NCI-H2081 treated with DMSO at 0.1 percent for 48 hours (cell line): Measurements from ENCODE around the gene FBXO46.
"Not testable (repeated sequence)": the region's sequence is repeated elsewhere in the genome, so short reads cannot be mapped to it uniquely, and the experiment has no call there.

Experiments used
- DNase-seq: peaks from one replicate; lab custom pipeline; 2025; lab: John Stamatoyannopoulos, UW

The FBXO46 gene

DNA sequence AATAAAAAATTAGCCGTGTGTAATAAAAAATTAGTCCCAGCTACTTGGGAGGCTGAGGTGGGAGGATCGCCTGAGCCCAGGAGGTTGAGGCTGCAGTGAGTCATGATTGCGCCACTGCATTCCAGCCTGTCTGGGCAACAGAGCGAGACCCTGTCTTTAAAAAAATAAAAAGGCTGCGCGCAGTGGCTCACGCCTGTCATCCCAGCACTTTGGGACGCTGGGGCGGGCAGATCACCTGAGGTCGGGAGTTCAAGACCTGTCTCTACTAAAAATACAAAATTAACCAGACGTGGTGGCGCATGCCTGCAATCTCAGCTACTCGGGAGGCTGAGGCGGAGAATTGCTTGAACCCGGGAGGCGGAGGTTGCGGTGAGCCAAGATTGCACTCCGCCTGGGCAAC lies 2.0 kb downstream of the FBXO46 start:
- DNase-seq = not testable (repeated sequence)

DNA sequence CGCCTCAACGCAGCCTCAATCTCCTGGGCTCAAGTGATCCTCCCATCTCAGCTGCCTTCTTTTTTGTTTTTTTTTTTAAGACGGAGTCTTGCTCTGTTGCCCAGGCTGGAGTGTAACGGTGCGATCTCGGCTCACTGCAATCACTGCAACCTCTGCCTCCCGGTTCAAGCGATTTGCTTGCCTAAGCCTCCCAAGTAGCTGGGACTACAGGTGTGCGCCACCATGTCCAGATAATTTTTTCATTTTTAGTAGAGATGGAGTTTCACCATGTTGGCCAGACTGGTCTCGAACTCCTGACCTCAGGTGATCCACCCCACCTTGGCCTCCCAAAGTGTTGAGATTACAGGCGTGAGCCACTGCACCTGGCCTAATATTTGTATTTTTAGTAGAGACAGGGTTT lies 10.6 kb downstream of the FBXO46 start:
- DNase-seq = not testable (repeated sequence)

DNA sequence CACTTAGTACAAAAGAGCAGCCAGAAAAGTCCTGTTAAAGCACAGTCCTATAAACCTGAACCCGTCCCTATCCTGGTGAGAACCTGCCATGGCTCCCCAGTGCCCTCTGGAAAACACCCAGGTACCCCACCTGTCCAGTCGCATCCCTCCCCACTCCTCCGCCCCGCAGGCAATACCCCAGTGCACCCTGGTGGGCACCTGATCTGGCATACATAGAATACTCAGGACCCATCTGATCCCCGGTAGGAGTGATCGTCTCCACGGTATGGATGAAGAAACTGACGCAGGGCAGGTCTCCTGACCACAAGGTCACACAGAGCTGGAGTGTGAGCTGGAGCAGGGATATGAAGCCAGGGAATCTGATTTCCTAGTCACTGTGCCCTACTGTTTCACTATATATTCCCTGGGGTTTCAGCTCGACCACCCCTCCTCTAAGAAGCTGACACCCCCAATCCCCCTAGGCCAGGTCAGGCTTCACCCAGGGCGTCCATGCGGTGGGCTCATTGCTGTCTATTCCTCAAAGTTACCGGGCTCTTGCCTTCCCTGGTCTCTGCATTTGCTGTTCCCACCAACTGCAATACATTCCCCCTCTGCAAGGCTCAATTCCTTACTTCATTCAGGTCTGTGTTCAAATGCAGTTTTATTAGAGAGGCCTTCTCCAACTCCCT lies 12.6 kb downstream of the FBXO46 start:
- DNase-seq = no peak

DNA sequence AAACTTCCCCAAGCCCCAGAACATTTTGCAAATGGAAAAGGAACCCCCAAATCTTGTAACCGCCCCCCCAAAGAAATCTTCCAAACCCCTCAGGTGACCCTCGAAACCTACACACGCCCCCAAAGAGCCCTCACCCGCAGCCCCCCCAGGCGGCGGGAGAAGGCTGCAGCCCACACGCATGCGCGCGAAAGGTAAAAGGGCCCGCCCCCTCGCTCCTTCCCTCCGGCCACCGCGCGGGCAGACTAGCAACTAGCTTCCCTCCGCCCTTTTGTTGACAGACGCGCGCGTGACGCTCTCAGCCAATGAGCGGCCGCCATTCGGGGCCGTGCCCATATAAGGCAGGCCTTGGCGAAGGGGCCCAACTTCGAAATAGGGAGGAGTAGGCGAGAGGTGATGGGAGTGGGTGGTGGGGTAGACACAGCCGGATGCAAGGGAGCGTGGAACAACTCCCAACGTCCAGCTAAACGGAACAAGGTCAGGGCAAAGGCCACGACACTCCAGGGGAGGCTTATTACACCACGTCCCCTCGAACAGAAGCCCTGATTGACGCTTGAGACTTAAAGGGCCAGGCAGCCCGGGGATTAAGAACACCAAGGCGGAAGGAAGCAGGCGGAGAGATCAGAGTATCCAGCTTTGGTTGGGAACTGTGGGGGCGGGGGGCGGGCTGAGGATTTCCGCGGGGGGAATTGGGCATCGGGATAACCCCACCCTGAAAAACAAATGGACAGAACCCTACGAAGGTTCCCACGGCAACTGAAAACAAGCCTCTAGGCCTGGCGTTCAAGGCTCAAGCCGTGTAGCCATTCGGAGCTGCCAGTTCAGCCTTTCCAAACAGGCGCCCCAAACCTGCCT lies 13.3 kb downstream of the FBXO46 start:
- DNase-seq = peak; percentile 92

DNA sequence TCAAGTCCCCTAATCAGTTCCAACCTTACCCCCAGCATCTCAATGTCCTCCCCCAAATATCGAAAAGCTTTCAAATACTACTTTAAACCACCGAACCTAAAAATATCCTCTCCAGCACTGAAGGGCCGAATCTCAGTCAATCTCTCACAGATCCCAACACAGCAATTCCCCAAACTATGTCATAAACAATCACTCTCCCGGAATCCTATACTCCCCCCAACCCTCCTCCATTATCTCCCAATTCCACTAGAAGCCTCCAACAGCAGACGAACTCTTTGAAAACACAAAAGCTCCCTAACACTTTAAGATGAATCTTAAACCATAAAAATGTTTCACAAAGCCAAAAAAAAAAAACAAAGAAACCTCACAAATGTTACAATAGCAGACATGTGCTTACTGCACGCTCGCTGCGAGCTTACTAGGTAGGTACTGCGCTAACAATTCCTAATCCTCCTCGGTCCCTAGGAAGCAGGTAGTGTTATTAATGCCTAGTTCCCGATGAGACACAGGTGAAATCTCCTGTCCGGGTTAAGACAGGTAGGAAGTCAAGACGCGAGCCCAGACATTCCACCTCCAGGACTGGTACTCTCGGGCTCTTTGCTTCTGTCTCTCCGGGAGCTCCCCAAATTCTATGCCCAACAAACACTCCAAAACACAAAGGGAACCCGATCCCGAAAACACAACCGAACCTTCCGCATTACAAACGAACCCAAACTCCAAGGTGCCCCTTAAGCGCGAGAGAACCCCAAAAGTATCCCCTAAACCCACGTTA lies 14.2 kb downstream of the FBXO46 start:
- DNase-seq = no peak

DNA sequence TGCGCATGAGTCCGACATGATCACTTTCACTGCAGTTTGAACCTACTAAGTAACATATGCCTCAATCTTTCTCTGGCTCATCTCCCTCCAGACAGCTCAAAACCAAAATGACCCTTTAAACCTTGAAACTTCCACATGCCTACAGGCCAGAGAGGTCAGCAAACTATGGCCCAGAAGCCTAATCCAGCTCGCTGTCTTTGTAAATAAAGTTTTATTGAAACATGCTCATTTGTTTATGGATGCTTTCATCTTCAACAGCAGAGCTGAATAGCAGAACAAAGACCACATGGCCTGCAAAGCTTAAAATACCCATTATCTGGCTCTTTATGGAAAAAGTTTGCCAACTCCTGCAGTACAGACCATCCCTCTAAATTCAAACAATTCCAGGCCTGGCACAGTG lies 15.6 kb downstream of the FBXO46 start:
- no peak for DNase-seq

DNA sequence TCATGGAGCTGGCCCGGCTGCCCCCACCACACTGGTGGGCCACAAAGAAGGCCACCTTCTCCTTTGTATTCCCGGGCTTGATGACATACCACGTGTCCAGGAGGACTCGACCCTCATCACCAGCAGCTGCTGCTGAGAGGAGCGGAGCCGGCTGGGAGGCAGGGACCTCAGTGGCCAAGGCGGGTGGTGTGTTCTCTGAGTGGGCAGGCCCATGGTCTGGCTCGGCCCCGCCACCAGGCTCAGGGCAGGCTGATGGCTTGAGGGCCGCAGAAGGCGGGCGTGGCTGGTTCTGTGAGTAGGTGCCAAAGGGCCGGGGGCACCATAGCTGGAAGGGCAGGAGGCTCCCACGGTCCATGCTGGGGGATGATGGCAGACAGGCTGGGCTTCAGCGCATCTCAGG lies 17.6 kb downstream of the FBXO46 start:
- DNase-seq = no peak

DNA sequence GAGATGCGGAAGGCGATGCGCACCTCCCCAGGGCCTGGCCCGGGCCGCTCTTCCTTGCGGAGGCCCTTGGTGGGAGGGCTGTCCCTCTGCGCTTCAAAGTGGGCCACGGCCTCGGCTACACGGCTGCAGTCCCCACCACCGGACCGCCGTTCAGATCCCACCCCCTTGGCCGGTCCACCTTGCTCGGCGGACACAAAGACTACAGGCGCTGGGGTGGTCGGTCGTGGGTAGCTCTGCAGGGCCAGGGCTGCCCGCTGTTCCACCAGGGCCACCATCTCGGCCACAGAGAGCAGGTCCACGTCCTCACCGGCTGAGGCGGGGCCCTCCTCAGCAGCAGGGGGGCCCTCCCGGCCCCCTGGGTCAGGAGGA lies 18.0 kb downstream of the FBXO46 start:
- DNase-seq = no peak

DNA sequence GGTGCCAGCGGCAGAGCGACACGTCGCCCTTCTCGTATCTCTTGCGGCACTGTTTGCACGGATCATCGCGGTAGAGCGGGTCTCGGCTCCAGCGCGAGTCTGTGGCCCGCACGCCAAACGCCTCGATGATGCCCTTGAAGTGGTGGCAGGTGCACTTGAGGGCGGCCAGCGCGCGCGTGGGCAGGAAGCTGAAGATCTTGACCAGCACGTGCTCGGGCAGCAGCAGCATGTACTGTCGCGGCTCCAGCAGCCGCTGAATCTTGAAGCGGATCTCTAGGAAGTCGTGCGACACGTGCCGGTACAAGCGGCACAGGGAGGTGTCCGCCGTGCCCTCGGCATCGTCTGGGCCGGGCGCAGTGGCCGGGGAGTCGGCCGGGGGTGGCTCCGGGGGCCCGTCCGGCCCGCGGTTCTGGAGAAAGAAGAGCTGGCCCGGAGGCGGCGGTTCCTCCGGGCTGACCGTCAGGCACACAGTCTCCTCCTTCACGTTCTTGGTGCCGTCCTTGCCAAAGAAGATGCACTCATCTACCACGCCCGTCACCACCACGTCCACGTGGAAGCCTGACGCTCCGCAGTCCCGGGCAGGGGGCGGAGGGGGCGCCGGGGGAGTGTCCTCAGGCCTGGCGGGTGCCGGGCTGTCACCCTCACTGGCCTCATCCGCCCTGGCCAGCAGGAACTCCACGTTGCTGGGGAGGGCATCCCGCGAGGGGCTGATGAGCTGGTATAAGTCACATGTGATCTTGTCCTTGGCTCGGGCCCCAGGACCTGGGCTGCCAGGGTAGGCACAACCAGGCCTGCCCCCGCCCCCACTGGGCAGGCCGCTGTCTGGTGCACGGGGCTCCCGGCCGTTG lies 18.6 kb downstream of the FBXO46 start:
- DNase-seq = no peak

DNA sequence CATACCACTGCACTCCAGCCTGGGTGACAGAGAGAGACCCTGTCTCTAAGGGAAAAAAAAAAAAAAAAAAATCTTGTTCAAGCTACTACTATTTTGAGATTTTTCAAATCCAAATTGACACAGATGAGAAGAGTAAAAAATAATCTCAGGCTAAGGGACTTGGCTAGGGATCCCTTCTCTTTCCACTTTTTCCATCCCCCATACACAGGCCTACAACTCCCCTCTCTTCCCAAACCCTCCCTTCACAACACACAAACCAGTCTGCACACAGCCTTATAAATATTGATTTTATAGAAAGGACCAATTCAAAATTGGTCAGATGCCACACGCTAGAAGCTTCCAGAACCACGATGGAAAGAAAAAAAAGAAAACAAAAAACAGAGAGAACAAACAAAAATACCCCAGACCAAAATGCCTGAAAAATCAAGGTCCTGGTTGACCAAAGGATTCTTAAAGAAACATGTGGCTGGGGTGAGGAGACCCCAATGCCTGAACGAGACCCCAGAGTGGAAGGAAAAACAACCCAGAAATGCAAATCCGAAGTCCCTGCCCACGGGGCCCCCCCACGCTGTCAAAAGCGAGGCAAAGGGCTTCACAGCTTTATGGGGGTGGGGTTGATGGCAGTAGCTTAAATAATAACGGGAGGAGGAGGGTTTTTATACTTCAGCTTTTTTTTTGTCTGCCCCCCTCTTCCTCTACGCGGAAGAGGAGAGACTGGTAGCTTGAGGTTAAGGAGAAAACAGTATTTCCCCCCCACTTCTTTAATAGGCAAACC lies 20.2 kb downstream of the FBXO46 start:
- no peak for DNase-seq

DNA sequence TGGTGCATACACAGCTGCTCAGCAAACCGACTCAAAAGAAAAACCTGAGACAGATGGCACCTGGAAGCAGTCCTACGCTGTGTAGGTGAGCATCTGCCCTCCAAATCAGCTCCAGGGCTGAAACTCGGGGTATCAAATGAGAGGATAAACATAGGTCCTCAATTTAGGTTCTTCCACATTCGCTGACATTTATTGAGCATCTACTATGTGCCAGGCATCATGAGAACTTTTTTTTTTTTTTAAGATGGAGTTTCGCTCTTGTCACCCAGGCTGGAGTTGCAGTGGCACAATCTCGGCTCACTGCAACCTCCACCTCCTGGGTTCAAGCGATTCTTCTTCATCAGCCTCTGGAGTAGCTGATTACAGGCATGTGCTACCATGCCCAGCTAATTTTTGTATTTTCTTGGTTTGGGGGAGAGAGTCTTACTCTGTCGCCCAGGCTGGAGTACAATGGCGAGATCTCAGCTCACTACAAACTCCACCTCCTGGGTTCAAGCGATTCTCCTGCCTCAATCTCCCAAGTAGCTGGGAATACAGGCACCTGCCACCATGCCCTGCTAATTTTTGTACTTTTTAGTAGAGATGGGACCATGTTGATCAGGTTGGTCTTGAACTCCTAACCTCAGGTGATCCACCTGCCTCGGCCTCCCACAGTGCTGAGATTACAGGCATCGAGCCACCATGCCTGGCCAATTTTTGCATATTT lies 24.8 kb downstream of the FBXO46 start:
- DNase-seq = no peak

DNA sequence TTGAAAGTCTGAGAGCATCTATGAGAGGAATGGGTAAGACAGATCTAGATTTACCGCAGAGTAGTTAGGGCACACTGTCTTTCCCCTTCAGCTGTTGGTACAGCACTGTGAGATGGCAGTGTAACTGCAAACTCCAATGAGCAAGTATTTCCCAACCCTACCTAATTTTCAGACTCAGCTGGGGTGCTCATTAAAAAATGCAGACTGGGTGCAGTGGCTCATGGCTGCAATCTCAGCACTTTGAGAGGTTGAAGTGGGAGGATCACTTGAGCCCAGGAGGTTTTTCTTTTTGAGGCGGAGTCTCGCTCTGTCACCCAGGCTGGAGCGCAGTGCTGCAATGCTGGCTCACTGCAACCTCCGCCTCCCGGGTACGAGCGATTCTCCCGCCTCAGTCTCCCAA lies 25.6 kb downstream of the FBXO46 start:
- no peak for DNase-seq

DNA sequence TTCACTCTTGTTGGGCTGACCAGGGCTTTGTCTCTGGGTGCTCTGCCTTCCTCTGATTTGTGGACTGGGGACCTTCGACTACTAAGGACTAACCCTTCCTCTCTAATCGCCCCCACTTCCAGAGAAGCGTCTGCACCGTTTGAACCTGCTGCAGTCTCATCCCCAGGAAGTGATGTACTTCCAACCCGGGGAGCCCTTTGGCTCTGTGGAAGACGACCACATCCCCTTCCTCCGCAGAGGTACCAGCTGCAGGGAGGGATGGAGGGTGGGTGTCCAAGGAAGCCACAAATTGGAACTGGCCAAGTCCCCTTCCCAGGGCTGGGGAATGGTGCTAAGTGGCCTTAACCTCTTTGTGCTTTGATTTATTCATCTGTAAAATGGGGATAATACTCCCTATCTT lies 29.0 kb downstream of the FBXO46 start:
- no peak for DNase-seq

DNA sequence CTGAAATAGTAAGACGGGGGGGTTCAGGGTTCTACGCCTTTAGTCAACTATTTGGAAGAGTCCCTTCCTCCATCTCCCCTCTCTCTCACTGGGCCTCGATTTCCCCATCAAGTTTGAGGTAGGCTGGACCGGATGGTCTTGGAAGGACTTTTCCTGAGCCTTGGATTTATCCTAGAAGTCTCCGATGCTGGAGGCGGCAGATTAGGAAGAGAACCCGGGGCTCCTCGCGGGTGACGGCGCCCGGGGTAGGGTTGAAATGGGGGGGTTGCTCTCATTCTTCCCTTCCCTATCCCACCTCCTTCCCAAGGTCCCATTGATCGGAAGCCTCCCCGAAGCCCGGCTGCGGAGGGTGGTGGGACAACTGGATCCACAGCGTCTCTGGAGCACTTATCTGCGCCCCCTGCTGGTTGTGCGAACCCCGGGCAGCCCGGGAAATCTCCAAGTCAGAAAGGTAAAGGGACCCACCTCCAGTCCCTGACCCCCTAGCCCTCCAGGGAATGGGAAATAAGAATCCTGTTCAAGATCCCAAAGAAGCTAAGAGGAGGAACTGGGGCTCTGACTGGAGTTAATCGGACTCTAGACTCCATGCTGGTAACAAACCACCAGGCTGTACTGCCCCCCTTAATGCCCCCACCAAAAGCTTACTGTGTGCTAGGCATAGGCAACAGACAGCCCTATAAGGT lies 37.4 kb downstream of the FBXO46 start:
- no peak for DNase-seq

DNA sequence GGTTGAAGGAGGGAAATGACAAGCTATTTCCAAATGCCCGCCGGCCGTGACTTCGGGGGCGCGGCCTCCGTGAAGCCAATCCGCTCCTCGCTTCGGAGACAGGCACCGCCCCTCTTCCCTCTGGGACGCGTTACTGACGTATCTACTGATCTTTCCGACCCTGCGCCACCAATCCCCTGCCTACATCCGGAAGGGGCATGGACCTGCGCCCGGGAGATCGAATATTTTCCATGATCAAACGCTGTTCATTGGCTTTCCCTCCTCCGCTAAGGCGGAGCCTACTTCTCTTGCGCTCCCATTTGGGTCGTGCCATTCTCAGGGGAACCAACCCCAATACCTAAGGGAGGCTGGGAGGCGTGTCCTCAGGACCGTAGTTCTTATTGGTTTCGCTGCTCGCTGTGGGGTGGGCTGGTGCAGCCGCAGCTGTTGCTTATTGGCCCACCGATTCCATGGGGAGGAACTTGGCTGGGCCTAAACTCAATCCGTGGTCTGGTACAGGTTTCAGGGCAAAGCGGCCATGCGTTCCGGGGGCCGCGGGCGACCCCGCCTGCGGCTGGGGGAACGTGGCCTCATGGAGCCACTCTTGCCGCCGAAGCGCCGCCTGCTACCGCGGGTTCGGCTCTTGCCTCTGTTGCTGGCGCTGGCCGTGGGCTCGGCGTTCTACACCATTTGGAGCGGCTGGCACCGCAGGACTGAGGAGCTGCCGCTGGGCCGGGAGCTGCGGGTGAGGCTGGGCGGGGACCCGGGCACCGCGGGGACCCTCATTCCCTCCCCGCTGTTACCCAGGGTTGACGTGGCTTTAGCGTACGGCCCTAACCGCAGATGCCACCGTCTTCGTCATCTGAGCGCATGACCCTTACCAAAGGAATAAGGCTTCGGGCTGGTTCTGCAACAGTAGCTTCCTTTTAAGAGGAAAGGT lies 38.2 kb downstream of the FBXO46 start, which contains the start of gene QPCTL:
QPCTL (plus strand) TSS at position 480 of the 919 bp plus-strand sequence; CDS start at position 518, 38 bp downstream.
- DNase-seq = peak; percentile 98

DNA sequence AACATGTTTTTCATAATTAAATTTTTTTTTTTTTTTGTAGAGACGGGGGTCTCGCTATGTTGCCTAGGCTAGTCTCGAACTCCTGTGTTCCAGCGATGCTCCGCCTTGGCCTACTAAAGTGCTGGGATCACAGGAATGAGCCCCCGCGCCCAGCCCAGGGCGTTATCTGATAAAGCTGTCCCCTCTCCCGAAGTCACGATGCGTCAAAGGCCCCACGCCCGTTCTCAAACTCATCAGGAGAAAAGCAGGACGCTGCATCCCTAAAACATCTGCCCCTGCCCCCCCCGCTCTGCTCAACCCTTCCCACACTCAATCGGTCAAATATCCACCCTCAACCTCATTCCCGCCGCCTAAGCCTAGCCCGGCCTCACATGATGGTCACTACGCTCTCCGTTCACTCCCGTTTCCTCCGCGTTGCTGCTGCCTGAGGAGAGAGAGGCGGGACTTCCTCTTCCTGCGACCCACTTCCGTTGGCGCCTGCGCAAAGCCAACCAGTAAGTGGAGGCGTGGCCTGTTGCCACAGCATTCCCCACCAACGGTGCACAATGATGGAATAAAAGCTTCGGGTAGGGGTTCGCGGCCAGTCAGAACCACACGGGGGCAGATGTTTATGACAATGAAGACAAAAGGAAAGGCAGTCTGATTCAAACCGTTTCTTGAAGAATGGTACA lies 39.0 kb downstream of the FBXO46 start, which contains the start of gene SNRPD2:
SNRPD2 (minus strand) TSS at position 438 of the 671 bp plus-strand sequence; CDS start at position 373, 65 bp downstream.
- peak; percentile 76 for DNase-seq

DNA sequence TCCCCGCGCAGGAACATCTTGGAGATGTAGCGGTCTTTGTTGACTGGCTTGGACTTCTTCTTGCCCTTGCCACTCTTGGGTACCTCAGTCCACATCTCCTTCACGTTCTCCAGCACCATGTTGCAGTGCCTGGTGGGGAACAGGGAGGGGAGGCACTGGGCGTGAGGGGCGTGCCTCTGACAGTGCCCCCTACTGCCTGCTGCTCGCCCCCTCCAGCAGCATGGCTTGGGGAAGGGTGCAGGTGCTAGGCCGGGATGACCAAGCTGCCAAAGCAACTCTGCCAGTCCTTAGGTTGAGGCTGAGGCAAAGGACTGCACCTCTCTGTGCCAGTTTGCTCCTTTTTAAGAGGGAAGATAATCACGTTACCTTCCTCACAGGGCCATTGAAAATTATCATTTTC lies 43.1 kb downstream of the FBXO46 start:
- DNase-seq = no peak

DNA sequence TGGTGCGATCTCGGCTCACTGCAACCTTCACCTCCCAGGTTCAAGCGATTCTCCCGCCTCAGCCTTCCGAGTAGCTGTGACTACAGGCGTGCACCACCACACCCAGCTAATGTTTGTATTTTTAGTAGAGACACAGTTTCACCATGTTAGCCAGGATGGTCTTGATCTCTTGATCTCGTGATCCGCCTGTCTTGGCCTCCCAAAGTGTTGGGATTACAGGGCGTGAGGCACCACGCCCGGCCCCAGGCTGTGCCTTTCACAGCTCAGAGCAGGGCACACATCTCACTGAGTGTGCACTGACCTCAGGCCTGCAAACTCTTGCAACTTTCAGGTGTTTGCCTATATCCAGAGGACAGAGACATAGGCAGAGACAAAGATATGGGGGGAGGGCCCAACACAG lies 45.7 kb downstream of the FBXO46 start:
- not testable (repeated sequence) for DNase-seq
